Measurements from ENCODE around the gene TAF12.
"Not testable (repeated sequence)": the region's sequence is repeated elsewhere in the genome, so short reads cannot be mapped to it uniquely, and the experiment has no call there.

TAF12 gene, protein sequence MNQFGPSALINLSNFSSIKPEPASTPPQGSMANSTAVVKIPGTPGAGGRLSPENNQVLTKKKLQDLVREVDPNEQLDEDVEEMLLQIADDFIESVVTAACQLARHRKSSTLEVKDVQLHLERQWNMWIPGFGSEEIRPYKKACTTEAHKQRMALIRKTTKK

DNA sequence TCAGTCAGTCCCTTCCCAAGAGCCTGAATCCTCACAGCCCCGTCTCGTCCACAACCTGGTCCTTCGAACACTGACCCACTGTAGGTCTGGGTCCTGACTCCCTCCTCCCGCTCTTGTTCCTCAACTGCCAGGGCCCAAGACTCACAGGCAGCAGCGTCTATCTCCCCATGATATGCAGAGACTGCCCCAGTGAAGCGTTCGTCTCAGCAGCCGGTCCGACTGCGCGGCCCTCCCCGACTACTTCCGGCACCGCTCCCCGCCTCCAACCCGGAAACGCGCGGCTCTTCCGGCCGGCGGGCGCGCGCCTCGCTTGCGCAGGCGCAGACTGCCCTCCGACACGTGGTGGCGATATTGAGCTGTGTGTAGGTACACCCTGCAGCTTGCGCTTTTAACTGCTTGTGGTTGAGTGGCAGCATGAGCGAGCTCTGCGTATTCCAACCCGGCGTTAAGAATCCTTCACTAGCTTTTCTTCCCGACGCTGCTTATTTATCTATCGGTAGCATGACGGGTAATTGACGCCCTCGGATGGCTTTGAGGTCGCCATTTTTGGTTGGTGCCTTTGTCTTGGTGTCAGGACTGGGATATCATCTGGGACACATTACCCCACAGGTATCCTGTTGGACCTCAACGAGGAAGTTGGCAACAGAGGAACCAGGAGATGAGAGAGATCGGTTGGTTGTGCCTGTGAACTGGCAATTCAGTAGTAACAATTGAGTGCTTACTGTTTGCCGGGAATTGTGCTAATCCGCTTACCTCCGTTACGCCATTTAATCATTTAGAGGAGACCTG lies at the start of gene TAF12:
Gene TAF12 (minus strand): TSS at position 221 of the 789 bp plus-strand sequence. CDS start 20,986 bp downstream, outside the sequence.
- DNase-seq: peak; percentile 89

DNA sequence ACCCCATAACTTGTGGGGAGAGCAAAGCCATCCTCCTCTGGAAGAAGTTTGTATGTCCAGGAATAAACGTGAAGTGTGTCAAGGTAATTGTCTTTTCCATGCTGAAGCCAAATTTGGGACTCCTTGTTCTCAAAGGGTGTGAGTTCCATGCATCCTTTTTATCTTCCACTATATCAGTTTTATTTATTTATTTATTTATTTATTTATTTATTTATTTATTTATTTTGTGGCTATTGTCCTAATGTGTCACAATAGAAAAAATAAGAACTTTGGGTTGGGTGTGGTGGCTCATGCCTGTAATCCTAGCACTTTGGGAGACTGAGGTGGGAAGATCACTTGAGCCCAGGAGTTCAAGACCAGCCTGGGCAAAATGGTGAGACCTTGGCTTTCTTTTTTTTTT lies 48.8 kb upstream of the TAF12 start:
- not testable (repeated sequence) for DNase-seq

DNA sequence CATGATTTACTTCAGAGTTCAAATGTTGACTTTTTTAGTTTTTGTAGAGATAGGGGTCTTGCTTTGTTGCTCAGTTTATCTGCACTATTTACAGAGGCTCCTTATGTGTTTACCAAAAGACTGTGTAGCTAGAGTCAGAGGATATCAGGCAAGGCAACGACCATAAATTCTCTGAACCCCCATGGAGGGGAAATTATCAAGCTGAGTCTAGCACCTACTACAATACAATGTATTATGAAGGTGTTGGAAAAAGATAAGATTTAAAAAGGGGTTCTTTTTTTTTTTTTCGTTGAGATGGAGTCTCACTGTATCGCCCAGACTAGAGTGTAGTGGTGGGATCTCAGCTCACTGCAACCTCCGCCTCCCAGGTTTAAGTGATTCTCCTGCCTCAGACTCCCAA lies 42.1 kb upstream of the TAF12 start:
- no peak for DNase-seq

DNA sequence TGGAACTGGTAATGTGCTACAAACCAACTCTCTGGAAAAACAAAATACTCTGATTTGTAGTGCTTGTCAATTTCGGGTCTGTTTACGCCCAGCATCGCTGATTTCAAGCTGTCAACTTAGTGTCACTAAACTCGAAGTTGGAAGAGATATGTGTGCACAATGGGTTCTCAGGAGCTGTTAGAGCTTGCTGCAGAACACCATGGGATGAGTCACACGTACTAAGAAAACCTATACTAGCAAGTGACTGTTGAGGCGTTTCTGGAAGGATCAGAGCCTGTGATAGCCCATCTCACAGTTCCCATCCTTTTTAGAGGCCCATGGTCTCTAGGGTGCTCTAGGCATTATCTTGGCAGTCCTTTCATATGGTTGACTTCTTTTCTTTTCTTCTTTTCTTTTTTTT lies 40.0 kb upstream of the TAF12 start:
- no peak for DNase-seq

DNA sequence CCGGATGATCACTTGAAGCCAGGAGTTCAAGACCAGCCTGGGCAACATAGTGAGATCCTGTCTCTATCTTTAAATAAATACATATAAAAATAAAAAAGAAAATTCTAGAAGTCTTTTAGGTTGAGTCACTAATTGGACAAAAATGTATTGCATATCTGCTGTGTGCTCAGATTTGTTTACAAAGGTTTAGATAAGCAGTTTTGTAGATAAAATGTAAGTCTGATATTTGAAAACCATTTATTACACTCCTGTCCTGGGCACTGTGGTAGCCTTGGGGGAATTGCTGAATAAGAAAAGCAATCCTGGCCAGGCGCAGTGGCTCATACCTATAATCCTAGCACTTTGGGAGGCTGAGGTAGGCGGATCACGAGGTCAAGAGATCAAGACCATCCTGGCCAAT lies 37.3 kb upstream of the TAF12 start:
- no peak for DNase-seq

DNA sequence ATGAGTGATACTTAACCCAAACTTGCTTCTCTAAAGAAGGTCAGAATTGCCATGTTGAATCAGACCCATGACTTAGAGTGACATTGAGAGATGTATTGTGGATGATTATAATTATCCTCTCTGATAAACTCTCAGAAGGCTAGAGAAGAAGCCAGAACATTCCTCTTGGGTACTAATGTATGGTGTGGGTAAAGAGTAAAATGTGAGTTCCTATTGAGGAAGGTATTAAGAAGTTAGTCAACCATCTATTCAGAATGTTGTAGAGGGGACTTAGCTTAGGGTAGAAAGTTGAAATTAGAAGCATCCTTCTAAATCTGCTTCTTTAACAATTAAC lies 33.0 kb upstream of the TAF12 start:
- no peak for DNase-seq

DNA sequence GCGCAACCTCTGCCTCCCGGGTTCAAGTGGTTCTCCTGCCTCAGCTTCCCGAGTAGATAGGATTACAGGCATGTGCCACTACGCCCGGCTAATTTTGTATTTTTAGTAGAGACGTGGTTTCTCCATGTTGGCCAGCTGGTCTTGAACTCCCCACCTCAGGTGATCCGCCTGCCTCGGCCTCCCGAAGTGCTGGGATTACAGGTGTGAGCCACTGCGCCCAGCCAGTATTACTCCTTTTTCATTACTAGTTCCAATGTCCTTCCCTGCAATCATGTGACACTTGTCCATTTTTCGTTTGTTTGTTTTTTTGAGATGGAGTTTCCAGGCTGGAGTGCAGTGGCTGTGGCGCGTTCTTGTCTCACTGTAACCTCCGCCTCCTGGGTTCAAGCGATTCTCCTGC lies 30.1 kb upstream of the TAF12 start:
- not testable (repeated sequence) for DNase-seq

DNA sequence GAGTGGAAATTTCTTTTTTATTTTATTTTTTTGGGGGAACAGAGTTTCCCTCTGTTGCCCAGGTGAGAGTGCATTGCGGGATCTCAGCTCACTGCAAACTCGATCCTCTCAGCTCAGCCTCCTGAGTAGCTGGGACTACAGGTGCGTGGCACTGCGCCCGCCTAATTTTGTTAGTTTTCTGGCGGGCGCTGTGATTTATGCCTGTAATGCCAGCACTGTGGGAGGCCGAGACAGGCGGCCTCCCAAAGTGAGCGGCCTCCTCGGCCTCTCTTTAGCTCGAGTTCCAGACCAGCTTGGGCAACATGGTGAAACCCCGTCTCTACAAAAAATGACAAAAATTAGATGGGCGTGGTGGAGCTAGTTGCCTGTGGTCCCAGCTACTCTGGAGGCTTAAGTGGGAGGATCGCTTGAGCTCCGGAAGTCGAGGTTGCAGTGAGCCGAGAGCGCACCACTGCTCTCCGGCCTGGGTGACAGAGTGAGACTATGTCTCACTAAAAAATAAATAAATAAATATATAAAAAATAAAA lies 28.4 kb upstream of the TAF12 start:
- no peak for DNase-seq

DNA sequence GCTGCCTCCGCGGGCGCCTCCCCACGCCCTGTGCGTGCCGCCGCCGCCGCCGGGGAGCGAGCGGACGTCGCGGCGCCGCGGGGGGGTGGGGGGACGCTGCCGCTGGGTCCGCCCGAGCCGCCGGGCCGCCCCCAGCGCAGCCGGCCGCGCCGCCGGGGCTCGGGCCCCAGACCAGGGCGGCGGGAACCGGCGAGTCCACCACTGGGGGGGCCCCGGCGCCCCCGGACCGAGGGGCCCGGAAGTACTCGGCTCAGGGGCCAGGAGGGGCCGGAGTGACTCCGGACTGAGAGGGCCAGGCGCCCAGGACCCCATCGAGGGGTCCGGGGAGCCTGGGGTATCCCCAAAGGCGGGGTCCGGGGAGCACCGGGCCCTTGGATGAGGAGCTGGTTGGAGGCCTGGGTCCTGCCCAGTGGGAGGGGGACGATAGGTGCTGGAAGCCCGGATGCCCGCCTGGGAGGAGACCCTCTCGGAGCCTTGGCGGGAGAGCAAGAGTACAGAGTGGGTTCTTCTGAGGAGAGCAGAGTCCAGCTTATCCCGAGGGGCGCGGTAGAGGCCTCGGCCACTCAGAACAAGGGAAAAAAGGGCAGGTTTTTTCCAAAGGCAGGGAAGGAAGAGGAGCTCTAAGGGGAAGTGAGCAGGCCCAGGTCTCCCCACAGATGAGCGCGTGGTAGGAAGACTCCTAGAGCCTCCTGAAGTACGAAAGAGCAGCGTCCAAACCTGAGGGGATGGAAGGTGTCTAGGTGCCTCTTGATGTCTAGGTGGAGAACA lies 26.3 kb upstream of the TAF12 start:
- peak; percentile 46 for DNase-seq

DNA sequence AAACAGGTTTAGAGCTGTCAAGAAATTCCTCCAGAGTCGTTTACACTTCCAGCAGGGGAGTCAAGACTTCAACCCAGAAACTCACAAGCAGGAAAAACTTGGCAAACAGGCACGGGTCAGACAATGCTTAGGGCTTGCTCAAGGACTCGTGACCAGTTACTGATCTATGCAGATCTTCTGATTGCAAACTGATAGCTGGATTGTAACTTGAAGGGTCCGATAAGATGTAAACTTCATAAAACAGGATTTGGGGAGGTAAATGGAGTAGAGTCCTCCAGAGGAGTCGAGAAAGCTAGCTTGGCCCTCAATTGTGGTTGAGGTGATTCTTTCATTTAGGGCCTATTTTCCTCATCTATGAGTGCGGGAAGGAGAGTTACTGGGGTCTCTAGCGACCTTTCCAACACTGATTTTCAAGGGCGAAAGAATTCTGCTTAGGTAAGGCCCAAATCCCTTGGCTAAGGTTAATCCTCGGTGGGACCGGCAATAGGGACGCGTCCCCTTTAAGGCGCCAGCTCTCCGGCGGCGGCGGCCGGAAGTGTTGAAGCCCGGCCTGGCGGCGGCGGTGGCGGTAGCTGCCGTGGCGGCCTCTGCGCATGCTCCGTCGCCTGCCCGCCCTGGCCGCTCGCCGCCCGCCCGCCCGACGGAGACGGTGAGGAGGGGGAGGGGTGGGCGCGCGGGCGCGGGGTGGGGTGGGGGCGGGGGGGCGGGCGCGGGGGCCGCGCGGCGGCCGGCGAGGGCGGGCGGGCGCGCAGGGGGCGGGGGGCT lies 25.5 kb upstream of the TAF12 start, which contains the start of gene GMEB1:
Gene GMEB1 (plus strand): TSS at position 594 of the 765 bp plus-strand sequence. CDS start 14,829 bp downstream, outside the sequence.
- DNase-seq: peak; percentile 86

DNA sequence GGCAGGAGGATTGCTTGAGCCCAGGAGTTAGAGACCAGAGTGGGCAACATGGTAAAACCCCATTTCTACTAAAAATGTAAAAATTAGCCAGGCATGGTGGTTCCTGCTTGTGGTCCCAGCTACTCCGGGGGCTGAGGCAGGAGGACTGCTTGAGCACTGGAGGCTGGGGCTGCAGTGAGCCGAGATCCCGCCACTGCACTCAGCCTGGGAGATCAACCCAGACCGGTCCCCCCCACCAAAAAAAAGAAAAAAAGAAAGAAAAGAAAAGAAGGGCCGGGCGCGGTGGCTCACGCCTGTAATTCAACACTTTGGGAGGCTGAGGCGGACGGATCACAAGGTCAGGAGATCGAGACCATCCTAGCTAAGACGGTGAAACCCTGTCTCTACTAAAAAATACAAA lies 23.9 kb upstream of the TAF12 start:
- DNase-seq: no peak

DNA sequence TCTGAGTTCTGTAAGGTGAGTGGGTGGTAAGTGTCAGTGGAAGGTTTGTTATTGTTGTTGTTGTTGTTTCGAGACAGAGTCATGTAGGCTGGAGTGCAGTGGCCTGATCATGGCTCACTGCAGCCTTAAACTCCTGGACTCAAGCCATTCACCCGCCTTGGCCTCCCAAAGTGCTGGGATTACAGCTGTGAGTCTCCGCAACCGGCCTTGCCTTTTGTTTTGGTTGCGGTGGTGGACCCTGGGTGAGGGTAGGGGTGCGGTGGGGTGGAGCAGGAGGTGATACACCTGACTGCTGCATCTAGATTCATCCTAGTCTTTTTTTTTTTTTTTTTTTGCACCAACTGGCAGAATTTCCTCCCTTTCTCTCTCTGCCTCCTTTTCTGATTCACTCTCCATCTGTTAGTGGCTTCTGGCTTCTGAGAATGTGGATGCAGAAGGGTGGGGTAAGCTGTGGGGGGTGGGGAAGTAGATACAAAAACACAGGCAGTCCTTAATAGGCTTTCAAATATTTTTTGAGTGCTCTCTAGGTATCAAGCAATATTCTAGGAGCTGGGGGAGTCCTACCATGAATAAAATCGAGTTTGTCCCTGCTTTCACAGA lies 21.1 kb upstream of the TAF12 start:
- no peak for DNase-seq

DNA sequence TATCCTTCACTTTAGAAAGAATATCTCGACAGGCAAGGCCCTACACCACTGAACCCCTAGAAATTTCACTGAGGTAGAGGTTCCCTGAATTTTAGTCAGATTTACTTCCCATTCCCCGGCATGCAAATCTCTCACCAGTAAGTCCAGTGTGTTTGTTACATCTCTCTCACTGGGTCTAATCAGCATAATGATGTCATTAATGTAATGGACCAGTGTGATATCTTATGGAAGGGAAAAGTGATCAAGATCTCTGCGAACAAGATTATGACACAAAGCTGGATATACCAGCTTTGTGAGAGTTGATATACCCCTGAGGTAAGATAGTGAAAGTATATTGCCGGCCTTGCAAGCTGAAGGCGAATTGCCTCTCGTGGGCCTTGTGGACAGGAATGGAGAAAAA lies 13.5 kb upstream of the TAF12 start:
- DNase-seq: no peak

DNA sequence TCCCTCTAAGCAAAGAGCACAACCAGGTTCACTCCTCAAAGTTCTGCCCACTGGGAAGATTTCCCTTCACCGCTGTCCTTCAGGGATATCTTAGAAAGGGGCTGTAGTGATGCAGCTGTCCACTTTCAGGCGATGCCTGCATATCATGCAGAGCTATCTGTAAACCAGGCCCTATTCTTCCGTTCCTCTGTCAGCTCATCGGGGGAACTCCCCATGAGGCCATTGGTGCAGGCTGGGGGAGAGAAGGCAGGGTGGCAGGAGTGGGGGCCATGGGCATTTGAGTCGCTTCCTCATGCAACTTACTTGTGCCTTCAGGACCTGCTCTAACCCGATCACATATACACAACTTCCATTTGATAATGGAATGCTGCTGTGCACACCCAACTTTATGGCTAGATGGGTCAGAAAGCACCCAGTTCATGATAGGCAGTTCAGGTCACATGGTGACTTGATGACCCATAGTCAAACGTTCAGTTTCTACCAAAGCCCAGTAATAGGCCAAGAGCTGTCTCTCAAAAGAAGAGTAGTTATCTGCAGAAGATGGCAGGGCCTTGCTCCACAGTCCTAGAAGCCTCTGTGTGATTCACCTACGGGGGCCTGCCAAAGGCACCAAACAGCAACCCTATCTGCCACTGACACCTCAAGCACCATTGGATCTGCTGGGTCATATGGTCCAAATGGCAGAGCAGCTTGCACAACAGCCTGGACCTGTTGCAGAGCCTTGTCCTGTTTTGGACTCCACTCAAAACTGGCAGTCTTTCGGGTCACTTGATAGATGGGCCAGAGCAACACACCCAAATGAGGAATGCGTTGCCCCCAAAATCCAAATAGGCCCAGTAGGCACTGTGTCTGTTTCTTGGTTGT lies 12.8 kb upstream of the TAF12 start:
- not testable (repeated sequence) for DNase-seq

DNA sequence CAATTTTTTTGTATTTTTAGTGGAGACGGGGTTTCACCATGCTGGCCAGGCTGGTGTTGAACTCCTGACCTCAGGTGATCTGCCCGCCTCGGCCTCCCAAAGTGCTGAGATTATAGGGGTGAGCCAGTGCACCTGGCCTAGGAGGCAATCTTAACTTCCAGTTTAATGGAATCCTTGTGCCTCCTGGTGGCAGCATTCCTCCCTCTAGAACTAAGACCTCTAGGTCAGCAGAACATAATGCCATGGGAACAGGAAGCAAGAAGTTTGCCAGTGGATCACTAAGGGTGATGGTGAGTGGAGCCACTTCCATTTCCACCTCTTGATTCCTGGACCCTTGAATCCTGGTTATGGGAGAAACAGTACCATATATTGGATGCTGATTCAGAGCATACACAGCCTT lies 11.0 kb upstream of the TAF12 start:
- not testable (repeated sequence) for DNase-seq

DNA sequence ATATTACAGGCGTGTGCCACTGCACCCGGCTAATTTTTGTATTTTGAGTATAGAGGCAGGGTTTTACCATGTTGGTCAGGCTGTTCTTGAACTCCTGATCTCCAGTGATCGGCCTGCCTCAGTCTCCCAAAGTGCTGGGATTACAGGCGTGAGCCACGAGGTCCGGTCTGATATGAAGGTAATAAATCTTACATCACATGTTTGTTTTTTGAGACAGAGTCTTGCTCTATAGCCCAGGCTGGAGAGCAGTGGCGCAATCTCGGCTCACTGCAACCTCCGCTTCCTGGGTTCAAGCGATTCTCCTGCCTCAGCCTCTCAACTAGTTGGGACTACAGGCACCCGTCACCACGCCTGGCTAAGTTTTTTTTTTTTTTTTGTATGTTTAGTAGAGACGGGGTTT lies 10.2 kb upstream of the TAF12 start:
- DNase-seq: not testable (repeated sequence)

DNA sequence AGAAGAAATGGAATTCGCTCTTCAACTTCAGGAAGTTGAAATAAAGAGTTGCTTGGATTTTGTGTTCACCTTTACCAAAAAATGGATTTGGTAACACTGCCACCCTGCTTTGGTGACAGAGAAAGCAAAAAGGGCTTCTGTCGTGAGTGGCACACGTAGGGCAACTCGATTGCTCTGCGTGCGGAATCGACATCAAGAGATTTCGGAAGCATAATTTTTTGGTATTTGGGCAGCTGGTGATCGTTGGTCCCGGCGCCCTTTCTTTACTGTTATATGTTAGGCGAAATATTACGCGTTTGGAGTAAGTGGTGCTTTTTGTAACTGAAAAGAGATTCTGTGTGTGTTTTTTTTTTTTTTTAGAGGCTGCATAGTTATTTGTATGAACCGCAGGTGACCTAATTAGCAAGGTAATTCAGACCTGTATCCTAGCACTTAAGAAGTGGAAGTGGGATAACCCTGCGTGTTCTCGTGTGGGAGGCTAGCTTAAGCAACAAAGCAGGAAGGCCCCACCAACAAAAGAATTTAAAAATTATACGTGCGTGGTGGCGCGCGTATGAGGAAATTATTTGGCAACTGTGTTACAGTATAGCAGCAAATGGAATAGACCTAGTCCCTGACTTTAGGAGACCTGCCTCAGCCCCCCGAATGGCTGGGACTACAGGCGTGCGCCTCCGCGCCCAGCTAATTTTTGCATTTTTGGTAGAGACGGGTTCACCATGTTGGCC lies 5.8 kb upstream of the TAF12 start, which contains the start of gene RNU11:
Gene RNU11 (plus strand): TSS at position 127 of the 725 bp plus-strand sequence.
- DNase-seq: peak; percentile 85

DNA sequence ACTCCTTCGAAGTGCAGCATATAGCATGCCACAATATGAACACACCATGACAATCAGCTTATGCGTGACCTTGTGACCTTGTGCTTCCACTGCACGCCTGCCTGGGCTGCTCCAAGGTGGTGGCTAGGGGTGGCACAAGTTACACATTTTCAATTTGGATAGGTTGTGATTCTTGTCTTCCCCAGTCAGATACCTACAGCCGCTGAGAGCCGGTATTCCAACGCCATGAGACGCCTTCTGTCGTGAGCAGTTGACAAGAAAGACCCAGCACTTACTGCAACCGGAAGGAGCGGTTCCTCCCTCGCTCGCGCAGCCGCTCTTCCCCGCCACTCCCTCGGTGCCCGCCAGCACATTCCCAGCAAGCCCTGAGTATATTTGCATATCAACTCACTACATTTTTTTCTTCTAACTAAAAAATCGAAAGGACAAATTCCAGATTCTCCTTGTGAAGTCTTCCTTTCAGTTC lies 5.2 kb upstream of the TAF12 start:
- peak; percentile 79 for DNase-seq

DNA sequence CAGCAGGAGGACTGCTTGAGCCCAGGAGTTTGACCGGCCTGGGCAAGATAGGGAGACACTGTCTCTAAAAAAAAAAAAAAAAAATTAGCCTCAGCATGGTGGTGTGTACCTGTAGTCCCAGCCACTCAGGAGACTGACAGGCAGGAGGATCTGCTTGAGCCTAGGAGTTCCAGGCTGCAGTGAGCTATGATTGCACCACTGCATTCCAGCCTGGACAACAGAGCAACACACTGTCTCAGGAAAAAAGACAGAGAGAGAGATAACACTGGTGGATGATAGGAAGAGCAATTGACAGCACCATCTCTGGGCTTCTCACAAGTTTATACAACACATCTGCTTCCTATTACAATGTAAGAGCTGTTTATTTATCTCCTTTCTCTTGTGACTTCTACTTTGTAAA lies 3.2 kb upstream of the TAF12 start:
- DNase-seq: no peak

DNA sequence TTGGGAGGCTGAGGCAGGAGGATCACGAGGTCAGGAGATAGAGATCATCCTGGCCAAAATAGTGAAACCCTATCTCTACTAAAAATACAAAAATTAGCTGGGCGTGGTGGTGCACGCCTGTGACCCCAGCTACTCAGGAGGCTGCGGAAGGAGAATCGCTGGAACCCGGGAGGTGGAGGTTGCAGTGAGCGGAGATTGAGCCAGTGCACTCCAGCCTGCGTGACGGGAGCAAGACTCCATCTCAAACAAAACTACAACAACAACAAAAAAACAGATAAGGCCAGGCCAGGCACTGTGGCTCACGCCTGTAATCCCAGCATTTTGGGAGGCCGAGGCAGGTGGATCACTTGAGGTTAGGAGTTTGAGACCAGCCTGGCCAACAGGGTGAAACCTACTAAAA lies 2.5 kb upstream of the TAF12 start:
- not testable (repeated sequence) for DNase-seq
